Activated CD4-positive, alpha-beta T cell treated with anti-CD3 and anti-CD28 coated beads, Interleukin-2, Interleukin-6, amounts not matched to agents 100 ng/mL and 50 ng/mL, durations not matched to agents 16 hours and 8 hours (primary cell): ENCODE measurements around the gene AFF2.
"Not testable (repeated sequence)": the region's sequence is repeated elsewhere in the genome, so short reads cannot be mapped to it uniquely, and the experiment has no call there.

ENCODE experiments used
- DNase-seq: peaks from one replicate; pipeline ENCODE4 v3.0.0-alpha.2; 2020

Gene AFF2

DNA sequence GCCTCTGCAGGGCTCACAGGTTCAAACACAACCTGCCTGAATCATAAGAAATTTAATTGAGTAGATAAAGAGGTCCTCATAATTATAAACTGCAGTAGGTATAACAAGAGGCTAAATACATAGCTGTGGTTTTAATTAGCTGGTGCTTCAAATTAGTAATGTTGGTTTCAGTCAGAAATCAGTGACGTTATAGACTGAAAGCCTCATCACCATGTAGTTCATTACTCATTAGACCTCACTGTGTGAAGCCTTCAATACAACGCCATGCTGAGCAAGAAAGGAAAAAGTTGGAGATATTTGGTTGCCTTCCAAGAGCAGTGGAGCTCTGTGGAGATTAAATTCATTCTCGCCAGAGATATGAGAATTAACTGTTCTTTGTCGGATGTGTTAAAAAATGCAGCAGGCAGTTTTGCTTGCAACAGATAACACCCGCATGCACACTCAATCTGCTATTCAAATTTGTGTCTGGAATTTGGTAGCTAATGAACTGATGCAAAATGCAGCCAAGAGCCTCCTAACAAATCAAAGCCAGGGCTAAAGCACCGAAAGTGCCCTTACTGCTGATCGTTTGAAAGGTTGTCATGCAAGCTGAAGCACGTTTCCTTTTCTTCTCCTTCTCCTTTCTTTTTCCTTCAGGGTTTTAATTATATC lies 148.9 kb downstream of the AFF2 start:
- DNase-seq, result no peak

GRCh38 chrX:148658115-148658730 lies 157.8 kb downstream of the AFF2 start:
- DNase-seq, result no peak

DNA sequence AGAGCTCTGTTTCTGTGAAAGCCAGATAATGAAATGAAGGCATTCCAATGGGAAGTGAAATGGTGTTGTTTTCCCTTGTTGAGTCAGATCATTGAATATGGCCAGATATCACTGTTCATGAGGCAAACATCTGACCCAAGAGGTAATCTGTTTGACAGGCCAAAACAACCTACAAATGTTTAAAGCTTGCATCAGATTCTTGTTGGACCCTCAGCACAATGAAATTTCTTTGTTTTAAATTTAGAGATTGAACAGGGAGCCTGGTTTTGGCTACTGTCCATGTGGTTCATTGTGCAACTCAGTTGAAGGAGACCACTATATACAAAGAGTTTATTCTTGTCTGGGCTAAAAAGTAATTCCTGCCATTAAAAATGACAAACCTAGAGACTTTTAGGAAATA lies 159.1 kb downstream of the AFF2 start:
- no peak for DNase-seq

GRCh38 chrX:148661035-148661434 lies 160.6 kb downstream of the AFF2 start:
- DNase-seq, result no peak

DNA sequence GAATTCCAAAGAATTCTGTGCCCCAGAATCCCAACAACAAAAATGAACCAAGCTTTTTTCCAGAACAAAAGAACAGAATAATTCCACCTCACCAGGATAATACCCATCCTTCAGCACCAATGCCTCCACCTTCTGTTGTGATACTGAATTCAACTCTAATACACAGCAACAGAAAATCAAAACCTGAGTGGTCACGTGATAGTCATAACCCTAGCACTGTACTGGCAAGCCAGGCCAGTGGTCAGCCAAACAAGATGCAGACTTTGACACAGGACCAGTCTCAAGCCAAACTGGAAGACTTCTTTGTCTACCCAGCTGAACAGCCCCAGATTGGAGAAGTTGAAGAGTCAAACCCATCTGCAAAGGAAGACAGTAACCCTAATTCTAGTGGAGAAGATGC lies 161.6 kb downstream of the AFF2 start:
- DNase-seq, result no peak

- DNase-seq, result no peak
These were observed 163.8 kb downstream of the AFF2 start for GRCh38 chrX:148664171-148664570.

DNA sequence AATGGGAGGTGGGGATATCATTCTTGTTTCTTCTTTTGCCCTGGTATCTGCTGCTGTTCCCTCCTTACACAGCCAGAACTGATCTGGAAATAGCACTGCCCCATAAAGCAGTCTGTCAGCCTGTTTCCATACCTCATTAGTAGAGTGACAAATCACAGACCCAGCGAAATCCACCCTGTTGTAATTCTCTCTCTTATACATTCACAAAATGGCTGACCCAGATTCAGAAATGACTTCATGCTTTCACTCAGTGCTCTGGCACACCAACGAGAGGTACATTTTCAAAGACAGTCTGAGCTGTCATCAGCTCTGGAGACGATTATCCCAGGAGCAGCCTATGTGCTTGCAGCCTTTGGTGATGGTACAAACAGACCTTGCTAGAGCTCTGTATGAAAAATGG lies 164.6 kb downstream of the AFF2 start:
- DNase-seq, result no peak

GRCh38 chrX:148669175-148669574 lies 168.8 kb downstream of the AFF2 start:
- DNase-seq, result not testable (repeated sequence)

DNA sequence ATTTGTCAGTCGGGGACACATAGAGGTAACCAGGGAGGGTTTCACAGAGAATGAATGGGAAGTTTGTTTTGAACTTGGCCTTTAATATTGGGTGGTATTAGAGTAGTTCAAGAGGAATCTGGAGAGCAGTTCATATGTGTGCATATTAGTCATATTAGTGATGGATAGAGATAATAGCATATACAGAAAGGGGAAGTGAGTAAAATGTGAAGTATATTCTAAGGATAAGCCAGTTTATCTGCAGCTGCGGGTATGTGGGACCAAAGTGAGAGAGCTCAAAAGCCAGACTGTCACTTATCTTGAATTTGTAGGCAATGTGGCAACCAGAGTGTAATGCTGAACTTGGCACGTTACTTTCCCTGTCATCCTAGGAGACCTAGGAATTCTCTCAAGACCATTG lies 169.9 kb downstream of the AFF2 start:
- DNase-seq, result no peak

DNA sequence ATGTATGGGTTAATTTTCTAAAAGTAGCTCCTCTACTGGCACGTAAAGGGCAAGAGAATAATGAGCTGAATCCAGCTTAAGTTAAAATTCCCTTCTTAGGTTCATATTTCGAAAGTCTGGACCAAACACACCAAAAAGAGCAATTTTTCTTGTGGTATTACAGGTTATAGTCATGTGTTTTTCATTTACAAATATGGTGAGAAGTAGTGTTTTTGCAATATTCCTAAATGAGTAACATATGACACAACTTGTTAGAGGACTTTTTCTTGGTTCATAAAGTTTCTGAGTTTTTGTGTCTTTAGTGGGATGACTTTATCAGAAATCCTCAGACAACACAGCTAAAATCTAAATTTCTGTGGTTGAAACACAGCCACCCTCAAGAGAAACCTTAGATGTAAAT lies 172.1 kb downstream of the AFF2 start:
- DNase-seq, result no peak

DNA sequence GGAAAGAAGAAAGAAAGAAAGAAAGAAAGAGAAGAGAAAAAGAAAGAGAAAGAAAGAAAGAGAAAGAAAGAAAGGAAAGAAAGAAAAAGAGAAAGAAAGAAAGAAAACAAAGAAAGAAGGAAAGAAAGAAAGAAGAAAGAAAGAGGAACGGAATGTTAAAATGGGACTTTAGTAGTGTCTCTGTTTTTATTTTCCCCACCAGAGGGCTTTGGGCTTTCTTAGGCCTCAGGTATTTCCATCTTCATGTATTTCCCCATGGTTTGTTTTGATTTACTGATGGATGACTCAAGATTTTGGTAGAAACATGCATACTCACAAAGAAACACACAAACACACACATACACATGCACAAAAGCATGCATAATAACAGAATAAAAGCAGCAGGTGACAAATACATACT lies 181.2 kb downstream of the AFF2 start:
- no peak for DNase-seq

DNA sequence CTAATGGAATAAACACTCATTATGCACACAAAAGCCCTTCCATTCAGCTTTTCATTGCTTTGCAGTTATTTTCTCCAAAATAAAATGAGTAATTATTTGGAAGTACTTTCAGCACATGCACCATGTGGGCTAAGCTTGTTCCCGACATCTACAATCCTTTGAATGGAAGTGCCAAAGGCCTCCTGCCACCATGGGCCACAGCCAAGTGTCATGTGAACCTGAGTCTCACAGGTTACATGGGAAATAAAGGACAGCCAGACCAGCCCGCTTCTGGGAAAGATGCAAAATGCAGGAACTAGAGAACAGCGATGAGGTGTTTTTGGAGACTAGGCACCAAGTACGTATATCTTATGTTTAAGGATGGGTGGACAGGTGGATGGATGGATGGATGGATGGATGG lies 181.8 kb downstream of the AFF2 start:
- no peak for DNase-seq

DNA sequence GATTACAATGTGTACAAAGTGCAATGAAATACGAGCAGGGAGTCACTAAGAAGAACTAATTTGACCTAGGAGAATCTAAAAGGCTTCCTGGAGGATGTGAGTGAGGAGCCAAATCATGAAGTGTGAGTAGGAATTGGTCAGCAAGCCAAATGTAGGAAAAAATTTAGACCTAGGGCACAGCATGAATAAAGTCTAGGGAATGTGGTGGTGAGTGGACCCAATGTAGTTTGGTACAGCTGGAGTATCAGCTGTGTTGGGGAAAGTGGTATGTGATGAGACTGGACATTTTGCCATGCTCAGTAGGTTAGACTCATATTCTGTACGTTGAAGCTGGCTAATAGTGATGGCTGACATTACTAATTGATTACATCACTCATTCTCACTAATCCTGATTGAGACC lies 191.0 kb downstream of the AFF2 start:
- DNase-seq, result no peak

GRCh38 chrX:148695255-148695654 lies 194.8 kb downstream of the AFF2 start:
- DNase-seq, result no peak

- no peak for DNase-seq
These were observed 197.8 kb downstream of the AFF2 start for GRCh38 chrX:148698221-148698620.

DNA sequence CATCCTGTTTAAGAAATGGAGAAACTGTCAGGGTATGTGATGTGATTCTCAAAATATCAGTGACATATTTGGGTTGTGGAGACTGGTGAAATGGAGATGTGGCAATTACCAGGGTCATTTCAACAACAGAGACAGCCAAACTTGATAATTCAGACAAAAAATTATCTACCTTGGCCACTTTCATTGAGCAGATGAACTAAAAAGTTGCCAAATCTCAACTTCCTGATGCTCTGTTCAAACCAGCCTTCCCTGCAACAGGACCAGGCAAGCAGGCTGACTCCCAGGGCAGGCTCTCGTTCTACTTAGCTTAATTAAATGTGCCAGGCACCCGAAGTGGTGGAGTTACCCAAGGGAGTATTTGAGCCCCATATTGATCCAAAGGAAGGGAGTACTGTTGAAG lies 199.6 kb downstream of the AFF2 start:
- DNase-seq, result no peak

DNA sequence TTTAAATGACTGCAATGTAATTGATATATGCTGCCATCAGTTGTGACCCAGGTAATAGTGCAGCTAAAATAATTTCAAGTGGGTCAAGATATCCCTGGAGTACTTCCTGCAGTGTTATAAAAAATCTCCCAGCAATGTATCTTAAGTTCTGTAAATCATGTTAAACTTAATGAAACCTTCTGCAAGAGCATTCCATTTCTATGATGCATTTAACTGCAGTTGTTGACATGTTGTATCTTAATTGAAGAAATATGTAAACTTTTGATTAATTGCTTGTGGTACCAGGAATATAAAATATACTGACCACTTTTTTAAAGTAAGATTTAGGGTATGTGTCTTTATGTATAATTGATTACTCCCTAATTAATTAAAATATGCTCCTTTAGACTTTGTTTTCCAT lies 213.6 kb downstream of the AFF2 start:
- DNase-seq, result no peak

- DNase-seq, result no peak
These were observed 214.9 kb downstream of the AFF2 start for GRCh38 chrX:148715361-148715760.

- no peak for DNase-seq
These were observed 222.5 kb downstream of the AFF2 start for GRCh38 chrX:148722966-148723365.

GRCh38 chrX:148723551-148723950 lies 223.1 kb downstream of the AFF2 start:
- DNase-seq, result no peak

DNA sequence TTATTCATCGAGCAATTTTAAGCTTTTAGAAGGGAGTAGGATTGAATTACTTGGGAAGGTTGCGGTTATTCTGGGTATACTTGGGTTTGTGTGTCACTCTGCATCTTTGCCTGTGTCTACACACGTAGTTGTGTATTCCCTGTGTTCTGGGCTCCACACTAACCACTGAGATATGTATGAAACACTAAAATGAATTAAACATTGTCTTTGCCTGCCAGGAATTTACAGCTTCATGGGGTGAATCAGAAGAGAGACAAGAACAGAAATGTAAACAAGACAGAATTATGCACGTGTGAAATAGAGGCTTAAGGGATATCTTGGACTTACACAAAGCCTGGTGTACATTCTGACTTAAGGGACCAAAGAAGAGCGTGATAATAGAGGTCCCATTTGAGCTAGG lies 228.5 kb downstream of the AFF2 start:
- DNase-seq, result no peak

DNA sequence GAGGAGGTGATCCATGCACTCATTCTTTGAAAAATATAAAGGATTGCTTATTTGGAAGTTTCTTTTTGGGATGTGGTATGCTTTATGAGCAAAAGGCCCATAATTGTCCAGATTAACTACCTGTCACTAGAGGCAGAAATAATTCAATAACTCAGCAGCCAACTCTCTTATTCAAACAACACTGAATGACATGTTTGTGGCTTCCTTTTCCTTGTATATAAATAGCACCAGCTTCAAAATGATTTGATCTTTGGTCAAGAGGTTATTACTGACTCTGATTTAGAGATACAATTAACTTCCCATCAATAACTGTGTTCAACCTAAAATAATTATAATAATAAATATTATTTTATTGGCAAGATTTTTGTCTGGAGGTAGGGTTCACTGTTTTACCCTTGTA lies 232.3 kb downstream of the AFF2 start:
- DNase-seq, result no peak

DNA sequence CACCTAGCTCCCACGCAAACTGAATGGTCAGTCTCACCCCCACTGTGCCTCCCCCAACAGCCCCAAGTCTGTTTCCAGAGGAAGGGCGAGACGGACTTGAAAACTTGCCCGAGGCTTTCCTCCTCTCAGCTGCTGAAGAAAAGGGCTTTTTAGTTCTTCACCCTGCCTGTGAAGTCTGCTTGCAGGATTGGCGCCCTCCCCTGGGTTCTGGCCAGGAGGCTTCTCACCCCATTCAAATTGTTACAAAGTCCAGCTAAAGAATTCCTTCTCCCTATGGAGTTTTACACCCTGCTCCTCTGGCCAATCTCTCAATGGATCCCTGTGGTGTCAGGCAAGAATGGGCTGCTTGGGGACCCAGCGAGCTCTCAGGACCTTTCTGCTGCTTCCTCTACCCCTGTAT lies 241.0 kb downstream of the AFF2 start:
- DNase-seq, result no peak

DNA sequence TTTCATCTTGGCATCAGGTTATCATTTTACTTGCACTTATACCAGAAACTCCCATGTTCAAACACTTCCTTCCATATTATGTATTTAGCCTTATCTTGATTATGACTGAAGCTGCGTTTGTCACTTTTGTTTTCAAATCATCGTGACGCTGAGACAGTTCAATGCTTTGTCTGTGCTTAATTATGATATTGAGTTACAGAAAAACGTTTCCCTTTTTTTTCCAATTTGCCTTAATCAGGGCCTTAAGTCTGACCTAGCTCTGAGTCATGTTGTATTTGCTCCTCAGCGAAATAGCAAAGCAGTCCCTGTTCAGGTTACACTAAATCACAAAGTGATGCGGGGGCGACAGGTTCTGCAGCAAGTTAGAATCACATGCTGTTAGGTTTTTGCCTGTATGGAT lies 254.7 kb downstream of the AFF2 start:
- DNase-seq, result no peak

GRCh38 chrX:148763896-148764295 lies 263.5 kb downstream of the AFF2 start:
- no peak for DNase-seq
